GM12873 (cell line): ENCODE results near the gene MVD.

Experiments used
- CTCF ChIP-seq: IDR thresholded peaks from 2 replicates; pipeline ENCODE4 v1.5.1; 2012; ENCODE audit warnings: low read depth, mild to moderate bottlenecking, moderate library complexity, low read length, control low read depth; ENCODE audit not compliant: insufficient read depth; ENCODE audit errors: missing control alignments

Gene MVD

GRCh38 chr16:88677721-88678120 is 14.8 kb upstream of the MVD start:
- no peak for TF ChIP-seq CTCF

GRCh38 chr16:88676502-88677242 is 13.8 kb upstream of the MVD start:
- no peak for TF ChIP-seq CTCF

GRCh38 chr16:88673716-88674379 is 11.0 kb upstream of the MVD start:
- TF ChIP-seq CTCF = no peak

- TF ChIP-seq CTCF = peak; percentile 15
Observed at GRCh38 chr16:88672776-88673175, 9.9 kb upstream of the MVD start.

- TF ChIP-seq CTCF = no peak
Observed at GRCh38 chr16:88671806-88672205, 8.9 kb upstream of the MVD start.

GRCh38 chr16:88669980-88670379 is 7.1 kb upstream of the MVD start:
- TF ChIP-seq CTCF = no peak

GRCh38 chr16:88667461-88667860 is 4.6 kb upstream of the MVD start:
- no peak for TF ChIP-seq CTCF
